ENCODE data around the gene POLR2I. TPM values are rescaled to one million over a fixed set of nuclear protein-coding genes. Genes with fewer than 3 reads are reported as not detected.

The POLR2I gene
- total RNA-seq, 1 experiment from 2014 or later = 146 TPM

- H3K4me1 ChIP-seq (ENCODE audit: insufficient read depth, low read length) = no peaks in the 10 kb centered on the region
- H3K9me3 ChIP-seq (ENCODE audit: control insufficient read depth, low read depth, low read length) = no peaks in the 10 kb centered on the region
- no peak overlapping the region for H2BK20ac ChIP-seq (ENCODE audit: low read depth, low read length, poor library complexity, severe bottlenecking)
- no peak overlapping the region for H3K18ac ChIP-seq (ENCODE audit: insufficient read length, low read depth, low read length)
- no peak overlapping the region for H3T11ph ChIP-seq (ENCODE audit: low read length)
- no peaks in the 10 kb centered on the region for H4K20me1 ChIP-seq (ENCODE audit: control insufficient read depth, insufficient read depth, insufficient read length)
- no peak overlapping the region for H3K23ac ChIP-seq (ENCODE audit: insufficient read length, low read depth, low read length)
- DNase-seq = no peak
- TF ChIP-seq CTCF (conservative IDR thresholded peaks at IDR 0.05) = no peak
- no CpG with 5 or more reads among the region's 16 CpGs for WGBS (ENCODE audit: extremely low coverage, insufficient read length, low lambda C conversion rate)
- no peak overlapping the region for H3K9ac ChIP-seq (ENCODE audit: extremely low read depth, insufficient read length, low read length)
- H4K91ac ChIP-seq (ENCODE audit: insufficient read length, low read depth, low read length) = no peak overlapping the region
- H2BK15ac ChIP-seq (ENCODE audit: low read depth, low read length) = no peak overlapping the region
- H2BK5ac ChIP-seq (ENCODE audit: insufficient read length, low read length) = no peak overlapping the region
- H3K36me3 Mint-ChIP-seq (ENCODE audit: insufficient read depth in 1 of 3, low read depth in 3 of 3) = peaks cover 33 to 62% (median 55%) of the 10 kb centered on the region in 3 experiments; a peak in 6 of 7 replicates
- no peak overlapping the region for H2BK120ac ChIP-seq (ENCODE audit: low read depth, low read length, poor library complexity, severe bottlenecking)
- H3K4me3 Mint-ChIP-seq = no peak overlapping the region
- no peaks in the 10 kb centered on the region for H3K79me1 ChIP-seq (ENCODE audit: insufficient read depth, low read depth, low read length, poor library complexity, severe bottlenecking)
- H4K5ac ChIP-seq (ENCODE audit: insufficient read length, low read depth, low read length) = no peak overlapping the region
- no peak overlapping the region for H3K27ac Mint-ChIP-seq
- H3K14ac ChIP-seq (ENCODE audit: insufficient read depth, low read length) = no peak overlapping the region
- H3K4ac ChIP-seq (ENCODE audit: low read depth, low read length) = no peak overlapping the region
- H3K27me3 ChIP-seq (ENCODE audit: insufficient read depth, low read length) = no peaks in the 10 kb centered on the region
- H2BK12ac ChIP-seq (ENCODE audit: insufficient read length, low read depth, low read length) = no peak overlapping the region
- peaks cover 19% of the 10 kb centered on the region in 2 experiments for H3K4me1 Mint-ChIP-seq
- no peaks in the 10 kb centered on the region for H3K79me2 ChIP-seq (ENCODE audit: insufficient read depth, low read length)
- H3K27ac ChIP-seq (ENCODE audit: insufficient read length, low read depth, low read length) = no peak overlapping the region
- no peak overlapping the region for H3K4me2 ChIP-seq (ENCODE audit: insufficient read depth, insufficient read length, low read length)
- H3K27me3 Mint-ChIP-seq (ENCODE audit: low read depth) = no peaks in the 10 kb centered on the region
- H2AFZ ChIP-seq (ENCODE audit: low read length) = no peak overlapping the region
- H3K23me2 ChIP-seq (ENCODE audit: insufficient read length, low read depth, low read length, poor library complexity, severe bottlenecking) = no peaks in the 10 kb centered on the region
- H3K9me3 Mint-ChIP-seq = no peaks in the 10 kb centered on the region
- no peak overlapping the region for H3K56ac ChIP-seq (ENCODE audit: insufficient read length, low read depth, low read length)
- H4K8ac ChIP-seq (replicated peaks; ENCODE audit: insufficient read length, low read depth, low read length) = no peak overlapping the region
- H2AK5ac ChIP-seq (ENCODE audit: insufficient read length, low read length) = no peak overlapping the region
Measured at GRCh38 chr19:36152019-36152351, 37.3 kb upstream of the POLR2I start.

Measured in H9 (cell line).